GM12878 (cell line): ENCODE measurements around the gene KDM4F. TPM values are rescaled to one million over a fixed set of nuclear protein-coding genes. Genes with fewer than 3 reads are reported as not detected.

Experiments used
- ATF2 ChIP-seq: IDR thresholded peaks from 2 replicates; pipeline ENCODE4 v1.6.1; 2012; ENCODE audit warnings: low read length, inconsistent platforms
- CHD1 ChIP-seq: IDR thresholded peaks from 2 replicates; pipeline ENCODE4 v1.6.1; 2012; ENCODE audit warnings: low read depth, low read length, improper control_type of control experiment
- CREM ChIP-seq: IDR thresholded peaks from 2 replicates; pipeline ENCODE4 v1.6.1; 2014; ENCODE audit warnings: antibody characterized with exemption, low read depth
- CTCF ChIP-seq, 3 experiments: IDR thresholded peaks in 2 of 3; conservative IDR thresholded peaks in 1 of 3; 2 replicates each; pipeline ENCODE4 v1.5.1; 2011; ENCODE audit warnings: low read depth in 3 of 3, low read length in 3 of 3, mild to moderate bottlenecking in 3 of 3, control low read depth in 2 of 3, moderate library complexity in 2 of 3, inconsistent platforms in 1 of 3, mixed read lengths in 1 of 3; ENCODE audit not compliant: control insufficient read depth in 2 of 3, insufficient read depth in 1 of 3; ENCODE audit errors: extremely low read depth in 1 of 3
- ESRRA ChIP-seq: IDR thresholded peaks from 2 replicates; pipeline ENCODE4 v1.6.1; 2012; ENCODE audit warnings: mild to moderate bottlenecking, low read length, improper control_type of control experiment
- GATAD2B ChIP-seq: fragments of 450-650 bp; conservative IDR thresholded peaks from 2 replicates; pipeline ENCODE4 v1.6.1; 2017; ENCODE audit warnings: low read depth, mild to moderate bottlenecking, moderate library complexity
- IRF4 ChIP-seq: IDR thresholded peaks from 2 replicates; pipeline ENCODE4 v1.6.1; 2011; ENCODE audit warnings: low read depth, low read length
- LARP7 ChIP-seq: fragments of 450-650 bp; IDR thresholded peaks from 2 replicates; pipeline ENCODE4 v1.6.1; 2017; ENCODE audit warnings: mild to moderate bottlenecking
- REST ChIP-seq: IDR thresholded peaks from 2 replicates; pipeline ENCODE4 v1.6.1; 2012; ENCODE audit warnings: mild to moderate bottlenecking, low read depth, low read length
- SPI1 ChIP-seq: IDR thresholded peaks from 2 replicates; pipeline ENCODE4 v1.6.1; 2011; ENCODE audit warnings: low read depth, mild to moderate bottlenecking, low read length, moderate library complexity, borderline replicate concordance; ENCODE audit not compliant: insufficient read depth
- TAF1 ChIP-seq: IDR thresholded peaks from 2 replicates; pipeline ENCODE4 v1.6.1; 2011; ENCODE audit warnings: mild to moderate bottlenecking, low read depth, low read length, borderline replicate concordance
- WRNIP1 ChIP-seq: IDR thresholded peaks from 2 replicates; pipeline ENCODE4 v1.6.1; 2011; ENCODE audit warnings: low read depth, low read length, improper control_type of control experiment, borderline replicate concordance
- ZBTB33 ChIP-seq: fragments of 450-650 bp; IDR thresholded peaks from 2 replicates; pipeline ENCODE4 v1.6.1; 2017; ENCODE audit warnings: mild to moderate bottlenecking
- ZBTB40 ChIP-seq: fragments of 450-650 bp; IDR thresholded peaks from 2 replicates; pipeline ENCODE4 v1.6.1; 2016; ENCODE audit warnings: mild to moderate bottlenecking, moderate library complexity, borderline replicate concordance
- ZNF274 ChIP-seq: IDR thresholded peaks from one replicate; pipeline ENCODE4 v1.8.0; 2011; ENCODE audit not compliant: insufficient read length, insufficient read depth
- ZNF384 ChIP-seq: IDR thresholded peaks from 2 replicates; pipeline ENCODE4 v1.6.1; 2012; ENCODE audit warnings: low read depth, mild to moderate bottlenecking, low read length, improper control_type of control experiment, borderline replicate concordance
- polyA plus RNA-seq, 11 experiments: library from polyadenylated mRNA; depleted of rRNA in 4 of 11; unstranded in 6 of 11; stranded (reverse) in 5 of 11; fragments of >200 nt; fragmentation: Nextera tagmentation in 4 of 11; fragmentation: Illumina TruSeq in 1 of 11; extraction: Ambion mirVana in 4 of 11; extraction: Trizol in 1 of 11; gene quantifications; 1 replicate in 1 of 11; 2 replicates in 10 of 11; pipeline versions ENCODE4 v1.2.1 to v1.2.3, GENCODE V29; 2011 to 2016; ENCODE audit warnings: inconsistent platforms in 2 of 11, missing spikeins in 2 of 11, low read depth in 1 of 11
- total RNA-seq, 4 experiments: library from RNA; depleted of rRNA in 3 of 4; stranded (reverse); fragments of >200 nt in 3 of 4; fragmentation: Illumina TruSeq in 1 of 4; extraction: Trizol in 1 of 4; gene quantifications; 2 replicates each; pipeline versions ENCODE4 v1.2.1 to v1.2.3, GENCODE V29; 2013 to 2021

KDM4F gene
- total and polyA plus RNA-seq, 10 of the 15 experiments (the other 5 are each of a cell fraction or from before 2014, with no cell fraction given), result not detected

- TF ChIP-seq ZBTB40 (no peak), LARP7 (no peak), SPI1 (peak; percentile 47; the same call in 1 of the 2 replicates), WRNIP1 (no peak), CREM (peak; percentile 82), ZNF274 (no peak), ESRRA (no peak), ZNF384 (peak; percentile 94), CHD1 (peak; percentile 53; the same call in 1 of the 2 replicates), CTCF (IDR thresholded peaks at IDR 0.05 in 2 of 3, conservative IDR thresholded peaks at IDR 0.05 in 1 of 3; ENCODE audit: control insufficient read depth in 2 of 3, extremely low read depth in 1 of 3, insufficient read depth in 1 of 3, low read depth in 3 of 3, low read length in 3 of 3) (no peak), TAF1 (no peak), ZBTB33 (no peak), REST (0 out of 2 replicates have a peak, but pooled peaks have one; percentile 49), IRF4 (0 out of 2 replicates have a peak, but pooled peaks have one; percentile 35), GATAD2B (no peak), ATF2 (peak; percentile 96)
Observed at GRCh38 chr11:95095858-95096587, 46.8 kb downstream of the KDM4F start (continued).
